Neural cell (in vitro differentiated cells): ENCODE data around the gene PACSIN2.

Source experiments
- POLR2AphosphoS5 ChIP-seq: IDR thresholded peaks from 2 replicates; pipeline ENCODE4 v1.6.1; 2012
- TAF1 ChIP-seq: IDR thresholded peaks from 2 replicates; pipeline ENCODE4 v1.6.1; 2012; ENCODE audit warnings: low read depth

GRCh38 chr22:42985531-42985905, 29.4 kb downstream of the PACSIN2 start:
- TF ChIP-seq TAF1 = no peak
- no peak for TF ChIP-seq POLR2AphosphoS5
